ENCODE measurements around the gene TRIM52. TPM values are rescaled to one million over a fixed set of nuclear protein-coding genes. Genes with fewer than 3 reads are reported as not detected.

TRIM52 gene
- total and polyA plus RNA-seq, 9 of the 15 experiments (the other 6 are each of a cell fraction or from before 2014, with no cell fraction given), result 3.3 to 21.9 (median 13.5) TPM

- TF ChIP-seq, protein P1, sequence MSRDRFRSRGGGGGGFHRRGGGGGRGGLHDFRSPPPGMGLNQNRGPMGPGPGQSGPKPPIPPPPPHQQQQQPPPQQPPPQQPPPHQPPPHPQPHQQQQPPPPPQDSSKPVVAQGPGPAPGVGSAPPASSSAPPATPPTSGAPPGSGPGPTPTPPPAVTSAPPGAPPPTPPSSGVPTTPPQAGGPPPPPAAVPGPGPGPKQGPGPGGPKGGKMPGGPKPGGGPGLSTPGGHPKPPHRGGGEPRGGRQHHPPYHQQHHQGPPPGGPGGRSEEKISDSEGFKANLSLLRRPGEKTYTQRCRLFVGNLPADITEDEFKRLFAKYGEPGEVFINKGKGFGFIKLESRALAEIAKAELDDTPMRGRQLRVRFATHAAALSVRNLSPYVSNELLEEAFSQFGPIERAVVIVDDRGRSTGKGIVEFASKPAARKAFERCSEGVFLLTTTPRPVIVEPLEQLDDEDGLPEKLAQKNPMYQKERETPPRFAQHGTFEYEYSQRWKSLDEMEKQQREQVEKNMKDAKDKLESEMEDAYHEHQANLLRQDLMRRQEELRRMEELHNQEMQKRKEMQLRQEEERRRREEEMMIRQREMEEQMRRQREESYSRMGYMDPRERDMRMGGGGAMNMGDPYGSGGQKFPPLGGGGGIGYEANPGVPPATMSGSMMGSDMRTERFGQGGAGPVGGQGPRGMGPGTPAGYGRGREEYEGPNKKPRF (IDR thresholded peaks at IDR 0.05; ENCODE audit: low read depth, low read length), result no peak
- TF ChIP-seq ZSCAN29 (IDR thresholded peaks at IDR 0.05) (peak; percentile 84), XRCC5 (IDR thresholded peaks at IDR 0.05; ENCODE audit: low read depth, low read length) (0 out of 2 replicates have a peak, but pooled peaks have one; percentile 18), ZNF253 (CRISPR knock-in tag; conservative IDR thresholded peaks at IDR 0.05) (no peak), PML (IDR thresholded peaks at IDR 0.05; ENCODE audit: low read length) (peak; percentile 24; the same call in 1 of the 2 replicates), ZNF311 (CRISPR knock-in tag; IDR thresholded peaks at IDR 0.05) (0 out of 2 replicates have a peak, but pooled peaks have one; percentile 46), C11orf30 (IDR thresholded peaks at IDR 0.05; ENCODE audit: low read depth) (no peak), SMAD1 (IDR thresholded peaks at IDR 0.05; ENCODE audit: low read depth, low read length, partially characterized antibody) (no peak), LARP7 (IDR thresholded peaks at IDR 0.05) (no peak), SMARCA5 (IDR thresholded peaks at IDR 0.05) (peak; percentile 80; the same call in 1 of the 2 replicates), ETS2 (tag; IDR thresholded peaks at IDR 0.05; ENCODE audit: borderline replicate concordance, poor library complexity, severe bottlenecking) (no peak), POLR2AphosphoS5 (IDR thresholded peaks at IDR 0.05; ENCODE audit: control insufficient read depth, insufficient read depth, low read depth, low read length) (no peak), ARID1B (IDR thresholded peaks at IDR 0.05) (peak; percentile 6; the same call in 1 of the 2 replicates), CBX1 (IDR thresholded peaks at IDR 0.05; ENCODE audit: low read depth) (0 out of 2 replicates have a peak, but pooled peaks have one; percentile 38), CTCFL (IDR thresholded peaks at IDR 0.05; ENCODE audit: borderline replicate concordance, insufficient read depth, low read depth, low read length, poor library complexity, severe bottlenecking) (no peak), ZNF583 (CRISPR knock-in tag; IDR thresholded peaks at IDR 0.05) (no peak), KLF1 (tag; IDR thresholded peaks at IDR 0.05) (no peak), GATA2 (CRISPR knock-in tag; IDR thresholded peaks at IDR 0.05) (peak; percentile 51; the same call in 1 of the 2 replicates), TRIM24 (IDR thresholded peaks at IDR 0.05) (peak in 1 of 2 experiments; percentile 37; a peak in 2 of 4 replicates)
- TF ChIP-seq, protein P2, sequence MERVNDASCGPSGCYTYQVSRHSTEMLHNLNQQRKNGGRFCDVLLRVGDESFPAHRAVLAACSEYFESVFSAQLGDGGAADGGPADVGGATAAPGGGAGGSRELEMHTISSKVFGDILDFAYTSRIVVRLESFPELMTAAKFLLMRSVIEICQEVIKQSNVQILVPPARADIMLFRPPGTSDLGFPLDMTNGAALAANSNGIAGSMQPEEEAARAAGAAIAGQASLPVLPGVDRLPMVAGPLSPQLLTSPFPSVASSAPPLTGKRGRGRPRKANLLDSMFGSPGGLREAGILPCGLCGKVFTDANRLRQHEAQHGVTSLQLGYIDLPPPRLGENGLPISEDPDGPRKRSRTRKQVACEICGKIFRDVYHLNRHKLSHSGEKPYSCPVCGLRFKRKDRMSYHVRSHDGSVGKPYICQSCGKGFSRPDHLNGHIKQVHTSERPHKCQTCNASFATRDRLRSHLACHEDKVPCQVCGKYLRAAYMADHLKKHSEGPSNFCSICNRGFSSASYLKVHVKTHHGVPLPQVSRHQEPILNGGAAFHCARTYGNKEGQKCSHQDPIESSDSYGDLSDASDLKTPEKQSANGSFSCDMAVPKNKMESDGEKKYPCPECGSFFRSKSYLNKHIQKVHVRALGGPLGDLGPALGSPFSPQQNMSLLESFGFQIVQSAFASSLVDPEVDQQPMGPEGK (CRISPR knock-in tag; IDR thresholded peaks at IDR 0.05; ENCODE audit: borderline replicate concordance), result no peak
- TF ChIP-seq, protein P3, sequence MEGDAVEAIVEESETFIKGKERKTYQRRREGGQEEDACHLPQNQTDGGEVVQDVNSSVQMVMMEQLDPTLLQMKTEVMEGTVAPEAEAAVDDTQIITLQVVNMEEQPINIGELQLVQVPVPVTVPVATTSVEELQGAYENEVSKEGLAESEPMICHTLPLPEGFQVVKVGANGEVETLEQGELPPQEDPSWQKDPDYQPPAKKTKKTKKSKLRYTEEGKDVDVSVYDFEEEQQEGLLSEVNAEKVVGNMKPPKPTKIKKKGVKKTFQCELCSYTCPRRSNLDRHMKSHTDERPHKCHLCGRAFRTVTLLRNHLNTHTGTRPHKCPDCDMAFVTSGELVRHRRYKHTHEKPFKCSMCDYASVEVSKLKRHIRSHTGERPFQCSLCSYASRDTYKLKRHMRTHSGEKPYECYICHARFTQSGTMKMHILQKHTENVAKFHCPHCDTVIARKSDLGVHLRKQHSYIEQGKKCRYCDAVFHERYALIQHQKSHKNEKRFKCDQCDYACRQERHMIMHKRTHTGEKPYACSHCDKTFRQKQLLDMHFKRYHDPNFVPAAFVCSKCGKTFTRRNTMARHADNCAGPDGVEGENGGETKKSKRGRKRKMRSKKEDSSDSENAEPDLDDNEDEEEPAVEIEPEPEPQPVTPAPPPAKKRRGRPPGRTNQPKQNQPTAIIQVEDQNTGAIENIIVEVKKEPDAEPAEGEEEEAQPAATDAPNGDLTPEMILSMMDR (IDR thresholded peaks at IDR 0.05 in 2 of 3, conservative IDR thresholded peaks at IDR 0.05 in 1 of 3; ENCODE audit: insufficient read depth in 2 of 3, low read depth in 1 of 3, low read length in 3 of 3), result no peak
These were observed 53.6 kb downstream of the TRIM52 start (continued) for GRCh38 chr5:181207214-181207959.
